KBM-7 (cell line): ENCODE results near the gene DAPK3.

Experiments
- DNase-seq: peaks from one replicate; pipeline ENCODE4 v3.0.0-alpha.2; 2015
- in situ Hi-C: fragments of 300-500 bp; cut with MboI; formaldehyde crosslinking; loops from 2 replicates; pipeline ENCODE4 v1.14.3; 2020; ENCODE audit warnings: low sequenced_read_pairs, low pct_unique_long_range_greater_than_20kb, mixed read lengths

DAPK3 gene

GRCh38 chr19:3936506-3937442 lies 34.1 kb downstream of the DAPK3 start:
- no peak for DNase-seq
- in situ Hi-C loops: no loop called here

- in situ Hi-C loops: no loop called here
- no peak for DNase-seq
These were observed 37.7 kb downstream of the DAPK3 start, which contains the start of gene NMRK2 for GRCh38 chr19:3932931-3933810. TSS of gene NMRK2 (plus strand) at chr19:3933069. CDS start at chr19:3933672, 603 bp downstream.

GRCh38 chr19:3931041-3931440 lies 39.9 kb downstream of the DAPK3 start:
- no peak for DNase-seq
- in situ Hi-C loops: no loop called here

GRCh38 chr19:3923912-3924311 lies 47.0 kb downstream of the DAPK3 start:
- no peak for DNase-seq
- in situ Hi-C loops: no loop called here

- in situ Hi-C loops: no loop called here
These were observed 47.7 kb downstream of the DAPK3 start for GRCh38 chr19:3923096-3923758.

GRCh38 chr19:3919793-3920192 lies 51.1 kb downstream of the DAPK3 start:
- no peak for DNase-seq
- in situ Hi-C loops: no loop called here

More at GRCh38 chr19:3923096-3923758, 47.7 kb downstream of the DAPK3 start:
- no peak for DNase-seq

- no peak for DNase-seq
- in situ Hi-C loops: no loop called here
These were observed 54.9 kb downstream of the DAPK3 start for GRCh38 chr19:3916033-3916432.

GRCh38 chr19:3914199-3914598 lies 56.7 kb downstream of the DAPK3 start:
- in situ Hi-C loops: no loop called here
- DNase-seq: no peak

GRCh38 chr19:3910105-3910504 lies 60.8 kb downstream of the DAPK3 start:
- in situ Hi-C loops: no loop called here
- no peak for DNase-seq
